ENCODE data around the gene PRODH.
"Not testable (repeated sequence)": the region's sequence is repeated elsewhere in the genome, so short reads cannot be mapped to it uniquely, and the experiment has no call there.

DNA sequence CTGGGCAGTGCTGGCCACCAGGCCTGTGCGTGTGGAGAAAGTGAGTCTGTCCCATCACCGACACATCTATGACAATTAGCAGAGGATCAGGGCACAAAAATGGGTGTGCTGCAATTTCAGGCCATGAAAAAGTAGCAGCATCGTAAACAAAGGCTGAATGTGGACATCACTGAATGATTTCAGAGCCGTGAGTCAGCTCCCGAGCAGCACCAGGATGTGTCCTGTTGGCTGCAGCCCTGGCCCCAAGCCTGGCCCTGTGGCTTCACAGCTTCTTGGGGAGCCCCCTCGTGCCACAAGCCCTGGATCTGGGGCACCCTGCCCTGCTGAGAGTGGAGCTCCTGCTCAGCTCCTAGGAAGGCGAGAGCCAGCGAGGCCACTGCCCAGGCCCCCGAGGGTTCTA is 20.5 kb downstream of the PRODH start:
- not testable (repeated sequence) for TF ChIP-seq POLR2A (IDR thresholded peaks at IDR 0.05; ENCODE audit: low read depth, low read length); TAF1 (IDR thresholded peaks at IDR 0.05; ENCODE audit: low read depth, low read length); PAX5 (IDR thresholded peaks at IDR 0.05; ENCODE audit: insufficient read depth, low read length, severe bottlenecking)
